Limb (tissue), 2 donors: ENCODE measurements around the gene RGPD8.
"Not testable (repeated sequence)": the region's sequence is repeated elsewhere in the genome, so short reads cannot be mapped to it uniquely, and the experiment has no call there.

ENCODE experiments used
- DNase-seq, 2 donors: peaks; one replicate each; pipeline ENCODE4 v3.0.0-alpha.2; 2016; ENCODE audit errors: extremely low spot score in 2 of 2

The RGPD8 gene

DNA sequence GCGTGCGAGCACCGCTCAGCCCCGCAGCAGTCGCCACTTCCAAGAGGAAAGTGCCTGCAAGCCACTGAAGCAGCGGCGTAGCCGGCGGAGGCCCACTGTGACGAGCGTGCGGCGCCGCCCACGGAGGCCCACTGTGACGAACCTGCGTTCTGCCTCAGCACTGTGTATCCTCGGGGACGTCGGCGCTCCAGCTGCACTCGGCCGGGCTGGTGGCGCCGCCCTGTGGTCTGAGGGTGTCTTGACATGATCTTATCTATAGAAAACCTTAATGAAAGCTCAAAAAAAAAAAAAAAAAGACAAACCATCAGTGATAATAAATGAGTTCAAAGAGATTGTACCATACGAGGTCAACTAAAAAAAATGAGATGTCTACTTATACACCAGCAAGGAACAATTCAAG is at the start of gene RGPD8:
Gene RGPD8 (minus strand): TSS at position 166 of the 400 bp plus-strand sequence. CDS start 192 bp downstream, outside the sequence.
- DNase-seq: peak; percentile 87 to 94

DNA sequence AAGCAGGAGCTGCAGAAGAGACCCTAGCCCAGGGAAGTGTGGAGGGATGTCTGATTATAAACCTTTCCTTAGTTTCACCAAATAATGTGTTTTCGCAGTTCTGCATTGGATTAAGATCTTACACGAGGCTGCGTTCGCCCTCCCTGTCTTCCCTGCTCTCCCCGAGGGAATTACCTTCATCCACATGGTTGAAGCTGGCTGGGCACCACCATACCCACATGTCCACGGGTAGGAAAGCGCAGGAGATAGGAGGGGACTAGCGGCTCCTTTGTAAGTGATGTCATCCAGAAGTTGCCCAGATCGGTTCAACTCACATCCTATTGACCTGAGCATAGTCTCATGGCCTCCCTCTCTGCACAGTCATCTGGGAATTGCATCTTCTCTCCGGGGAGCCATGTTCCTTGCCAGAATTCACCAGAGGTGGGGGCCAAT is 49.6 kb upstream of the RGPD8 start:
- peak in 1 of 2 donors; percentile 30 for DNase-seq

DNA sequence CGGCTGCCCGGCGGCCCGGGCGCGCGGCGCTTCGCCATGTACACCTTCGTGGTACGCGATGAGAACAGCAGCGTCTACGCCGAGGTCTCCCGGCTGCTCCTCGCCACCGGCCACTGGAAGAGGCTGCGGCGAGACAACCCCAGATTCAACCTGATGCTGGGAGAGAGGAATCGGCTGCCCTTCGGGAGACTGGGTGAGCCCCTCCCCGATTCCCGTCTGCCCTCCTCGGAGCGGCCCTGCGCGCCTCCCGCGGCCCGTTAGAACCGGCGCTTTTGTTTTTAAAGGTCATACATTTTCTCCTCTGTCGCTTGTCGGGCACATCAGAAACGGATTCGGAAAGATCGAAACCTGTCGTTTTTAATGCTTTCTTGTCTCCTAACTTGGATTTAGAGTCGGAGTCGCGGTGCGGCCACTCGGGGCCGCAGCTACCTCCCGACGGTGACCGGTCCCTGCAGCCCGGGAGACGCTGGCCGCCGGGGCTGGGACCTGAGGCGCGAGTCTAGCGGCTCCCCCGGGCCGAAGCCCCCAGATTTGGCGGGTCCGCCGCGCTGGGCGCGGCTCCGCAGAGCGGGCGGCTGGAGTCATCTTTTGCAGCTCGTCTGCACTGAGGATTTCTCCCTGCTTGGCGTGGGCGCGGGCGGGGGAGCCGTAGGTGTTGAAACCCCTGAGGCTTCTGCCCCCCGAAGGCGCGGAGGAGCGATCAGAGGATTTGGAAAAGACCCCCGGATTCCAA is 49.0 kb upstream of the RGPD8 start:
- DNase-seq: peak; percentile 5 to 61

DNA sequence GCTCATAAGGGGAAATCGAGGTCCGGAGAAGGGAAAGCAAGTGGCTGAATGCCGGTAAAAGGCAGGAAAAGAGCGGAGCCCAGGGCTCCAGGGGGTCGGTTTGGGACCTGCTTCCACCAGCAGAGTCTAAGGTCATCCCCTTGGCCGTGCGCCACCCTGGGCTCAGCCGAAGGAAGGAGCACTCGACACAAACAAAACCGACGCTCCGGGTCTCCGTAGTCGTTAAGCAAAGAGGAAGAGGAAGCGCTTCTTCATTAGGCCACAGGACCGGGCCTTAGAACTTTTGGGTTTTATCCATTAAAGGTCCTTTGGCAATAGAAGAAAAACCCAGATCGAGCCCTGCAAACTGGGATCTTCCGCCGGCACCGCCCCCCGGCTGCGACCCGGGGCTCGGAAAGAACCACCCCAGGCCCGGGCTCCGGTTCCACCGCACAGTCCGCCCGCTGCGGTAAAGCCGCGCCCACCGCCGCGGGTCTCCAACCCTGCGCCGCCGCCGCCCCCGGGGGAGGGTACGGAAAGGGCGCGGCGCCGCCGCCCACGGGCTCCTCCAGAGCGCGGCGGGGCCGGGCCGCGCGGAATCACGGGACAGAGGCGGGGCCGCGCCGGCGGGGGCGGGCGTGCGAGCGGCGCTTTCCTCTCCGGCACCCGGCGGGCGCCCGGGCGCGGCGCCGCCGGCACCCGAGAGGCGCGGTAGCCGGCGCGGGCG is 48.2 kb upstream of the RGPD8 start, which contains the start of gene TTL:
Gene TTL (plus strand): TSS at position 629 of the 706 bp plus-strand sequence. CDS start 189 bp downstream, outside the sequence.
- peak; percentile 56 to 86 for DNase-seq

DNA sequence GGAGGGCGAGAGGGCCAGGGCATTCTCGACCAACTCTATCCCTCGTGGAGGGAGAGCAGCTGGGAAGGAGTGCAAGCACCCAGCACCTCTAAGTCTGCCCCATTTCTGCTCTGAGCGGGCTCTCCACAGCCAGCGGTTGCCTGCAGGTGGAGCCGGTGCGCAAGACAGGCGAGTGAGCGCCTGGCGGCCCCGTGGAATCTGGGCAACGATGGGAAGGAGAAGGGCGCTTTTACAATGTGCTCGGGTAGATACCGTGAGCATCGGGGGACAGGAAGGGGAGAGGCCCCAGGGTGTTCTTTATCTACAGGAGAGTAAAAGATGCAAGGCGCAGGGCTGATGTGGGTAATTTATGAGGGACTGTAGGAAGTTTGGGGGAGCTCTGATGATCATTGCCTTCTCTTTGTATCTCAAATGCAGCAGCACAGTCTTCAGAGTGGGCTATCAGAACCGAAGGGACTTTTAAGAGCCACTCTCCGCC is 47.6 kb upstream of the RGPD8 start:
- peak; percentile 66 to 87 for DNase-seq

DNA sequence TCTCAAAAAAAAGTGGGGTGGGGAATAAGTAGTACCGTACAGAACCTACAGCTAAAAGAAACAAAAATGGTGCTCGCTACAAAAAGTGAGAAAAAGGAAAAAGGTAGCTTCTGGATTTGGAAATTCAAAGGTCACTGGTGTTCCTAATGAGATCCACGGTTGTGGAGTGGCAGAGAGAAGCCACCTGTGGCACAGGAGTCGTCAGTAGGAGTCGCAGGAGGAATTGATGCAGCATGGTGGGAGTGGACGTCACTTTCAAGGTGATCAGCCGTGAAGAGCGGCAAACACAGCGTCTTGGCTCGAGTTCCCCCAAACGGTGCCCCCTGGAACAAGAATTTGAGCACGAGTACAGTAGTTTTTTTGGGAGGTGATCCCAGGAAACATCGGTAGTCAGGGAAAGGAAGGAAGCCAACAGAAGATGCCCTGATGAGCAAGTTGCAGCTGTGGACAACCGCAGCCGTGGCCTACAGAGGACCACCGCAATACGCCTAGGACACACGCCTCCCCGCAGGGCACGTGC is 47.1 kb upstream of the RGPD8 start:
- DNase-seq: peak in 1 of 2 donors; percentile 31

DNA sequence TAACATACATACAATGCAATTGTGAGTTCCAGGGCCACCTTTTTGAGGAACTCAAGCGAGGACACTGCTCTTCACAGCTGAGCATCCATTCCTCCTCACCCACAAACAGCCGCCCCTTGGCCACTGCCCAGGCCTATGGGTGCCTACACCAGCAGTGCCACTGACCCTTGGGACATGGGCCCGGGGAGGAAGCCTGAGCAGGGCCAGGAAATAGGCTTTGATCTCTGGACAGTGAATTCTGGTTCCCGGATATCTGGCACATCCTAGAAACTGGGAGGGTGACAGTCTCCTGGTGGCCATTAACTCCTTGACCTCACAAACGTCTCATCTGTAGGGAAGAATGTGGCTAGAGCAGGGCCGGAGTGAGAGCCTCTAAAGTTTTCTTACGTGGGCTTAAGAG is 43.0 kb upstream of the RGPD8 start:
- DNase-seq: no peak

DNA sequence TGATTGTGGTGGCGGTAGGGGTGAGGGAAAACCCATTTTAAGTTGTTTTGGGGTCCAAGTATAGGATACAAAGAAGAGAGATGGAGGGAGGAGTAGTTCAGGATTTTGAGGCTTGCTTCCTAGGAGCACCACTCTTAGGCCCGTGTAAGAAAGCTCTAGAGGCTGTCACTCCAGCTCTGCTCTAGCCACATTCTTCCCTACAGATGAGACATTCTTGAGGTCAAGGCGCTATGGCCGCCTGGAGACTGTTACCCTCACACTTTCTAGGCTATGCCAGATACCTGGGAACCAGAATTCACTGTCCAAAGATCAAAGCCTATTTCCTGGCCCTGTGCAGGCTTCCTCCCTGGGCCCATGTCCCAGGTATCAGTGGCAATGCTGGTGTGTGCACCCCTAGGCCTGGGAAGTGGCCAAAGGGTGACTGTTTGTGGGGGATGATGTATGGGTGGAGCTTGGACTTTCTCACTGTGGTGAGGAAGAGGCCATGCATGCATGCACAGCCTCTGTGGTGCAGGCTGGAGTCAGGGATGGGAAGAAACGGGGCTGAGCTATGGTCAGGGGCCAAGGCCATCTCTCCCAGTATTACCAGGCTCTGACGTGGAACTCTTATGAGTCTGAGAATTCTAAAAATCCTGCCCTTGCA is 41.5 kb upstream of the RGPD8 start:
- DNase-seq: no peak

DNA sequence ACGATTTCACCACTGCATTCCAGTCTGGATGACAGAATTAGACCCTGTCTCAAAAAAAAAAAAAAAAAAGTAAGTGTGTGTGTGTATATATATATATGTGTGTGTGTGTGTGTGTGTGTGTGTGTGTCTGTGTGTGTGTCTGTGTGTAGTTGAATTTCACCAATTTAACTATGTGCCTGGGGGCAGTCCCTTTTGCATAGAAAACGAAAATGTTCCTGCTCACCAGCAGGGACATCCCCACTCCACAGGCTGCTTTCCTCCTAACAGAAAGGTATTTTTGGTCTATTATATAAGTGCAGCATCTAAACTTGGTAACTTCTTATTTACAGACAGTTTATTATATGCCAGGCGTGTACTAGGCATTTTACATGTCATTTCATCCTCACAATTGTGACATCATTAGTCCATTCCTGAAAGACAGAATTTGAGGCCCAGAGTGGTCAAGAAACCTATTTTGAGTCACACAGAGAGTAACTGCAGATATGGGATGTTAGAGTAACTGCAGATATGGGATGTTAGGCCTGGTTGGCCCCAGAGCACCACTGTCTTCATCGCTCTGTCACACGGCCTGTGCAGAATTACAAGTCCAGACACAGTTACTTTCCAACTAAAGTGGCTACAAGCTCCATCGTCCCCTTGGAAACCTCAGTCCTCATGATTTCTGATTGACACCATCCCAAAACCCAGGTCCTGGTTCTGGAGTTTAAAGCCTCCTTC is 39.3 kb upstream of the RGPD8 start:
- no peak for DNase-seq

DNA sequence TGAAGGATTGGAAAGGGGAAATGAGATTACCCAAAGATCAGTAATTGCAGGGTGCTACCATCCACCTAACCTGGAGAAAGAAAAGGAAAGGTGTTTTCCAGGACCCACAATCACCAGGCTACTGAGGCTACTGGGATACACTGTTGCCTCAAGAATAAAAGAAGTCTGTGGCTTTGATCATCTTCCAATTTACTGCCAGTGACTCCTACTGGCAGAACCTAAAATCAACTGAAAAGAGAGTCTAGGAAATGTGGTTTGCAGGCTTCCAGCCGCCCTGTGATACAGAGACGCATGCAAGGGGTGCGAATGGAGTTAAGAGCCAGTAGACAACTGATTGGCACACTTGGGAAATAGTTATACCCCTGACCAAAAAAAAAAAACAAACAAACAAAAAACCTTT is 31.9 kb upstream of the RGPD8 start:
- DNase-seq: no peak

DNA sequence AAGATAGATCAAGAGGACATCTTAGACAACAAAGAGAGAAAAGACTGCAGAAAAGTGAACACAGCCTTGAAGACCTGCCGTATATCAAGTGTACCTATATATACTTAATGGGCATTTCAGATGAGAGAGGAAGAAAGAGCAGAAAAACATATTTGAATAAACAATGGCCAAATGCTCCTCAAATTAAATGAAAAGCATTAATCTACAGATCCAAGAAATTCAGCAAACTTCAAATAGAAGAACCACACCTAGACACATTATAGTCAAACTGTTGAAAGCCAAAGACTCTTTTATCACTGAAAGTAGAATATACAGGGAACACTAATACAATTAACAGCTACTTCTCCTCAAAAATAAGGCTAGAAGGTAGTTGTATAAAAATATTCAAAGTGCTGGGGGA is 29.8 kb upstream of the RGPD8 start:
- no peak for DNase-seq

DNA sequence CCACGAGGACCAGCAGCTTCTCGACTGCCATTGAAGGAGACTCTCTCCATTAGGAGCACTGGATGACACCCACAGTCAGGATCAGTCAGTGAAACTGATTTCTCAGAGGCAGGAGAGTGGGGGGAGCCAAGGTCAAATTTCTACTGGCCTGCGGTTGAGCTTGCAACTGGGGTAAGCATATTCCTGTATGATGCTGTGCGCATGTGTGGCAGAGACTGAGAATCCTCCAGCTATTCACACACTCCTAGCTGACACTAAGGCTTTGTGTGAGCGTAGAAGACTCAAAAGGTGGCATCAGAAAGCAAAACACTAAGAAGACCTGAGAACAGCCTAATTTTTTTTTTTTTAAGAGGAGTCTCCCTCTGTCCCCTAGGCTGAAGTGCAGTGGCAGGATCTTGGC is 28.7 kb upstream of the RGPD8 start:
- DNase-seq: no peak

DNA sequence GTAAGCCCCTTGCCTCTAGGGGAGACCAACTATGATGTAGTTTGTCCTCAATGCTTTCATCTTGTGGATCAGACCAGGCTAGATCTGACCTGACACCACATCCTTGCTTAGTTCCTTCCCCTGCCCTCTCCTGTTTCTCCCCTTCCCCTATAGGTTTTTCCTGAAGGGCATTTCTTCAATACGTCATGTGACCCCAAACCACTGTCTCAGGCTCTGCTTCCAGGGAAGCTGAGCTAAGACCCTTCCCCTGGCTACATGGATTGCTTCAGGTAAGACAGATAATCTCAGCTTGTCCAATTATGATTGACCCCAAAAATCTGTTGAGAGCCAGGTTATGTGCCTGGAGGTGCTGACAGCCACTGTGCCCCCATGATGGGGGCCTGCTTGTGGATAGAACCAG is 25.9 kb upstream of the RGPD8 start:
- no peak for DNase-seq

DNA sequence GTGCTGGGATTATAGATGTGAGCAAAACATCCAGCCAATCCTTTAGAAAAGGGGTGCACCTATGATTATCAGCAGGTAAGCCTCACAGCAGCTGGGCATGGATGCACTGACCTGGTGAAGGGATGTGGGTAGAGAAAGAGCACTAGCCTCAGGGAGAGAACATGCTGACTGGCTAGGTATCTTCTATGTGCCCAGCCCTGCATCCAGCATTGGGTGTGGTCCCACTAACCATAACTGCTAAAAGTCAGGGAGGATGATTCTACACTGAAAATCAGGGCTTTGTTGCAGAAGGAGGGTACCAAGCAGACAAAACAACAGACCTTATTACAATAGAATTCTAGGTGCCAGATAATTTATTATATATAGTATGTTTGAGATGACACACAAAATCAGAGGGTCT is 21.1 kb upstream of the RGPD8 start:
- DNase-seq: no peak

DNA sequence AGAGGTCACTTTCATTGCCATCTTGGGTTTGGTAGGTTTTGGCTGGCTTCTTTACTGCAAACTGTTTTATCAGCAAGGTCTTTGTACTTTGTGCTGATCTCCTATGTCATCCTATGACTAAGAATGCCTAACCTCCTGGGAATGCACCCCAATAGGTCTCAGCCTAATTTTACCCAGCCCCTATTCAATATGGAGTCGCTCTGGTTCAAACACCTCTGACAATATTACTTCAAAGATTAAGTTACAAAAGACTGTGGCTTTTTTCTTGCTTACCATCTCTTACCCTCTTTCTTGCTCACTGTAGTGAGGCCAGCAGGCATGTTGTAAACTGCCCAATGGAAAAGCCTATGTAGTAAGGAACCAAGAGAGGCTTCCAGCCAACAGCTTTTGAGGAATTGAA is 17.9 kb upstream of the RGPD8 start:
- no peak for DNase-seq

DNA sequence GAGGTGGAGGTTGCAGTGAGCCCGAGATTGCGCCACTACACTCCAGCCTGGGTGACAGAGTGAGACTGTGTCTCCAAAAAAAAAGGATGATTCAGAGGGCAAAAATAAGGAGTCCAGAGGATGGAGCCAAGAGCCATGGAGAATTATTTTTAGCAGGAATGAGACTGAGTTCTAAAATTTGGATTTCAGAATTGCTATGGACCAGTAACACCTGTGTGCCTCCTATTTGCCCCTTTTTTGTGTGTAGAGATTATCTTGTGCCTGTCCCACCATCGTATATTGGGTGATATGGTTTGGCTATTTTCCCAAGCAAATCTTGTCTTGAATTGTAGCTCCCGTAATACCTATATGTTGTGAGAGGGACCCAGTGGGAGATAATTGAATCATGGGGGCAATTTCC is 16.4 kb upstream of the RGPD8 start:
- DNase-seq: no peak

DNA sequence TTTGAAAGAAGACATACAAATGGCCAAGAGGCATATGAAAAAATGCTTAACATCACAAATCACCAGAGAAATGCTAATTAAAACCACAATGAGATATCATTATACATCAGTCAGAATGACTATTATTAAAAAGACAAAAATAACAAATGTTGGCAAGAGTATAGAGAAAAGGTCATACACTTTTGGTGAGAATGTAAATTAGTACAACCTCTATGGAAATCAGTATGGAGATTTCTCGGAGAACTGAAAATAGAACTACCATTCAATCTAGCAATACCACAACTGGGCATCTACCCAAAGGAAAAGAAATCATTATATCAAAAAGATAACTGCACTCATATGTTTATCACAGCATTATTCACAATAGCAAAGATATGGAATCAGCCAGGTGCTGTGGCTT is 10.8 kb upstream of the RGPD8 start:
- not testable (repeated sequence) for DNase-seq

DNA sequence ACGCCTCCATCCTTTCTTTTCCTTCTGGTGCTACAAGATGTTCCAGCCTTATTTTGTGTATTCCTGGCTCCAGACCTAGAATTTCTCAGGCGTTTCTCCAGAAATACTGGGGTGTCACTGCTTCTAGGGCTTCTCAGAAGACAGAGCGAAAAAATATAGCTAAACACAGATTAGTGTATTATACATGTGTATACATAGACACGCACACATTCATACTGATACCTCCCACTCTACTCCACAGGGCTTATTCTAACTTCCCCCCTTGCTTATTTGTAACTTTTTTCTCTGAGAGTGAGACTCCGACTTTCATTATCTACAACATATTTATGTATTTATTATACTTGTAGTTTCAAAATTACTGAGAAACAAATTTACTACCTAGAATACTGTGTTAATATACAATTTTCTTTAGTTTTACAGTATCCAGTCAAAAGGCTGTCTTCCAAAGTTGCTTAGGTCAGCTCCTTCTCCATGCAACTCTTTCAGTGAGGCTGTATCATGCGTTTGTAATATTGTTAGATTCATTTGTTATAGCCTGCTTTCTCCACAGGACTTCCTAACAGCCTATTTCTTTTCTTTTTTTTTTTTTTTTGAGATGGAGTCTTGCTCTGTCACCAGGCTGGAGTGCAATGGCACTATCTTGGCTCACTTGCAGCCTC is 5.3 kb upstream of the RGPD8 start:
- DNase-seq: not testable (repeated sequence)

DNA sequence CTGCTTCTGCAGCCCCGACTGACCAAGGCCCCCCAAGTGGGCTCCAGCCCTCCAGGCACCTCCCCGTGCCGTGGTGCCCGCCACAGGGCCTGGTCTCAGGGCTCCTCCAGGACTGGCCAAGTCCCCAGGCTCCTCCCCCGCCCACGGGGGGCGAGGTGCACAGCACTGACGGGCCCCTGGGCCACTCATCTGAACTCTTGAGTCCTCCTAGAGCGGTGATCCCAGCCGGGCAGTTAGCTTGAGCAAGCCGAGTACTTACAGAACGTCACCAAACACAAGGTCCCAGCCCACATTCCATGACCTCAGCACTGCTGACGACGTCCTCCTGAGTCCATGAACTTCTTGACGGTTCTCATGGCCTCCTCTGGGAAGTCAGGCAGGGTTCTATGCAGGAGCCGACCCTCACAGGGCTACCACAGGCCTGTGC is 4.0 kb upstream of the RGPD8 start:
- DNase-seq: not testable (repeated sequence)

DNA sequence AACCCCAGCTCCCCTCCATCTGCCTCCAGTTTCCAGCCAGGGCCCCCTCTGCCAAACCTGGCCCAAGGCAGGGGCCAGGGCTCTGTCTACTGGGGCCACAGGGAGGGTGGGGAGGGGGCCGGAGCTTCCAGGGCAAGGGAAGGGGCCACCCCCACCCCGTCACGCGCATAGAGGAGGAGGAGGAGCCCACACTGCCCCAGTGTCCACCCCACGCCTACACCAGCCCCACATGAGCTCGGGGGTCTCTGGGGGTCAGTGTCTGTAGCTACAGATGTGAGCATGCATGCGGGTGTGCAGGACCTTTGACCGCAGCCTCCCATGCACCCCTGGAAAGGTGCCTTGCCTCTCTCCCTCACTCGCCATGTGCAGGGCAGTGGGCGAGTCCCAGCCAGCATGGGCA is 3.5 kb upstream of the RGPD8 start:
- not testable (repeated sequence) for DNase-seq
